NCI-H1436 treated with DMSO at 0.1 percent for 48 hours (cell line): Measurements from ENCODE around the gene TNFRSF6B.

ENCODE experiments used
- DNase-seq: peaks from one replicate; lab custom pipeline; 2025; lab: John Stamatoyannopoulos, UW

TNFRSF6B gene

GRCh38 chr20:63737945-63738686 lies 41.7 kb downstream of the TNFRSF6B start:
- no peak for DNase-seq

GRCh38 chr20:63738687-63739129 lies 42.3 kb downstream of the TNFRSF6B start:
- DNase-seq: no peak

GRCh38 chr20:63739130-63740069 lies 42.9 kb downstream of the TNFRSF6B start, which contains the start of gene SLC2A4RG:
SLC2A4RG (plus strand) TSS chr20:63739776; CDS start chr20:63739913, 137 bp downstream.
- no peak for DNase-seq

- no peak for DNase-seq
Observed at GRCh38 chr20:63740070-63740626, 43.7 kb downstream of the TNFRSF6B start.

GRCh38 chr20:63740627-63741353 lies 44.3 kb downstream of the TNFRSF6B start:
- no peak for DNase-seq

GRCh38 chr20:63741354-63741675 lies 44.9 kb downstream of the TNFRSF6B start:
- no peak for DNase-seq

- DNase-seq: no peak
Observed at GRCh38 chr20:63741676-63742380, 45.4 kb downstream of the TNFRSF6B start.

DNA sequence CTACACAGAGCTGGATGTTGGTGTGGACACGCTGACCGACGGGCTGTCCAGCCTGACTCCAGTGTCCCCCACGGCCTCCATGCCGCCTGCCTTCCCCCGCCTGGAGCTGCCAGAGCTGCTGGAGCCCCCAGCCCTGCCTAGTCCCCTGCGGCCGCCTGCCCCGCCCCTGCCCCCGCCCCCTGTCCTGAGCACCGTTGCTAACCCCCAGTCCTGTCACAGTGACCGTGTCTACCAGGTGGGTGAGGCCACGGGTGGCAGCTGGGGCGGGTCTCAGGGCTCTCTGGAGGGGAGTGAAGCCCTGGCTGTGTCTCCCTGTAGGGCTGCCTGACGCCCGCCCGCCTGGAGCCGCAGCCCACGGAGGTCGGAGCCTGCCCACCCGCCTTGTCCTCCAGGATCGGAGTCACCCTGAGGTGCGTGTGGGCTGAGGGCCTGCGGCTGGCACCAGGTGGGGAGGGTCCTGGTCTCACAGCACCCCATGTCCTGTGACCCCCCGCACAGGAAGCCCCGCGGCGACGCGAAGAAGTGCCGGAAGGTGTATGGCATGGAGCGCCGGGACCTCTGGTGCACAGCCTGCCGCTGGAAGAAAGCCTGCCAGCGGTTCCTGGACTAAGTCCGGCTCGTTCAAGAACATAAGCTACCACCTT lies 46.1 kb downstream of the TNFRSF6B start:
- no peak for DNase-seq

DNA sequence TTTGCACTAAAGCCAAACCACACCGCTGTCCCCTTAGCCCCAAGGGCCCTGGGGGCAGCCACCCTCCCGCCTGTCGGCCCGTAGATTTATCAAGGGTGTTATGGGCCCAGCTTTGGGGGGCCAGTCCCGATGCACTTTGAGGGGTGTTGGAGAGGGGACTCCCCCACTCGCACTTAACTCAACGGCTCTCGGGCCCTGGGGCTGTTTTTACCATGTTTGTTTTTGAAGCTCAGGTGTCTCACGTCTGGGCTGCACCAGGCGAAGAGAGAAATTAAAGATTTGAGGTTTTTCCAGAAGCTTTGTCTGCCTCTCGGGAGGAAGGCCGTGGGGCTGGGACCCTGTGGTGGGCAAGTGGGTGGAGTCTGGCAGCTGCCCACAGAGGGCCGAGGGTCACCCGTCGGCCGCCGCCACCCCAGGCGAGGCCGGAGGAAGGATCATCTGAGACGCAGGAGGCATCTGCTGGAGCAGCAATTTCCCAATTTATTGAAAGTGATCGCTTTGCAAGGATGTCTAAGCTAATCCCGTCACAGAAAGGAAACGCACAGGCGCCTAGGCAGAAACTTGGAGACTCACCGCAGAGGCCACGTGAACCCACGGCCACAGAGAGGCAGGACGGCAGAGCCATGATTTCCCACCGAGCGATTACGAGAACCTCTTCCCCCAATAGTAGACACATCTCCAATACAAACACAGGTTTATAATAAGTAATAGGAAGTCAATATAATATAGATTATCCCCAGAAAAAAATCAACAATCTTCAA lies 46.9 kb downstream of the TNFRSF6B start:
- DNase-seq: no peak

DNA sequence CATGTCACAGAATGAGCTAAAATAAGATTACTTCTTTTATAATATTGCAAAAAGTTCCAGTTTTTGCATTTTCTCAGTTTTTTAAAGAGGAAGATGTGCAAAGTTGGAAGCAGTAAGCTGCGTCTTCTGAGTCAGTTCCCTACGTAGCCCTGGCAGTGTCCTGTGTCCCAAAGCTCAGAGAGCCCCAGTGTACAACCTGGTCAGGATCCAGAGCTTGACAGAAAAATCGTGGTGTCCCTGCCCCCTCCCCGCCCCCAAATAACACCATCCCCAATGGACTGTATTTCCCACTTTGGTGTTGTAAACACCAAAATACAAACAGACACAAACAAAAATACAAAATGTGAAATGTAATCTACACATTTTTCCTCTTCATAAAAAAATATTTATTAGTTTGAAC lies 47.7 kb downstream of the TNFRSF6B start:
- DNase-seq: no peak

DNA sequence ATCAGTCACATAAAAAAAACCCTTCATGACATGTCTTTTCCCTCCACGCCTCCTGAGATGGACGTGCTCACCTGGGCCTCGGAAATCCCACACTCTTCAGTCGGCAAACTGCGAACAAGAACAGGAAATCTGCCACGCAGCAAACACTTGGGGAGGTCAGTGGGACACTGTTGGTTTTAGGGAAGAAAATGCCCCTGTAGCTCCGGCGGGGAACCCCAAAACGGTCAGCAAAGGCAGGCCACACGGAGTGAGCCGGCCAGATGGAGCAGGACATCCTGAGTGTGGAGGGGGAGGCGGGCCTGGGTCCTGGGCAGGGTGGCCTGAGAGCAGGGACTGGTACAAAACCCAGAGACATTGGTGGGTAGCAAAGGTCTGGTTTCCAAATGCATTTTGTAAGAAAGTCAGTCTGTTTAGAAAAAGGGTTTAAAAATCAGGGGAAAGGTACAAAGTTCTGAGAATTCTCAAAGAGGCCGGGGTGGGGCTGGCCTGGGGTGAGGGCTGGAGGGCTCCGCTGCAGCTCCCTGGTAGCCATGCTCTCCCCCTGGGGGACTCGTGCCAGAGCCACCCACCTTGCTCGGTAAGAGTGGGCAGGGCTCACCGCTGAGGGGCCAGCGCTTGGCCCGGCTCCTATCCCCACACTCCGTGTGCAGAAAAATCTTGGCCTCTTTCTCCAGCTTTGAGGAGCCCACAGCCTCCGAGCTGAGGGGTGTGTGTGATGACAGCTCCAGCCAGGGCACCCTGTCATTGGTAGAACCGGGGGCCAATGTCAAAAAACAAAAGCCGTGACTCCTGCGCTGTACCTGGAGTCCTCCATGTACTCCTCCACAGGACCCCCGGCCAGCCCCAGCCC lies 48.3 kb downstream of the TNFRSF6B start:
- no peak for DNase-seq

DNA sequence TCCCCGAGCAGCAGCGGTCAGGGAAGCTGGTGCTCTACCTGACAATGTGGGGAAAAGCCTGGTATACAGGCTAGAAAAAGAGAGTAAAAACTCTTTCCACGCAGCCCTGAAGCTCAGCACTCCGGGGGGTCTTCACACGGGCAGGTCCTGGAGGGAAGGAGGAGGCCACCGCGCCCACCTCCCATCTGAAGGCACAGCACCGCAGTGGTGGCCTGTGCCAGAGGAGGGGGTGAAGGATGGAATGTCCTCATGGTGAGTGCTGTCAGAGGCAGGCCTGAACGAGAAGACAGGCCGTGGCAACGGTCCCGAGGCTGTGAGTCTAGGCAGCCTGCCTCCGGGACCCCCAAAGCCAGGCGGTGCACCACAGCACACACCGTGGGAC lies 49.0 kb downstream of the TNFRSF6B start:
- DNase-seq: no peak

GRCh38 chr20:63745961-63746731 lies 49.7 kb downstream of the TNFRSF6B start:
- no peak for DNase-seq

GRCh38 chr20:63746751-63747315 lies 50.4 kb downstream of the TNFRSF6B start:
- no peak for DNase-seq

GRCh38 chr20:63747622-63748069 lies 51.2 kb downstream of the TNFRSF6B start:
- no peak for DNase-seq
